HG03575 (cell line): ENCODE measurements around the gene SLC2A11.

Experiments used
- ATAC-seq: cut with Tn5 transposase; IDR thresholded peaks from one replicate; pipeline ENCODE4 v1.9.1; 2021; ENCODE audit not compliant: unreplicated experiment, insufficient number of reproducible peaks, low FRiP score; ENCODE audit errors: extremely low read depth

Gene SLC2A11

GRCh38 chr22:23878219-23878618 lies 20.5 kb downstream of the SLC2A11 start:
- ATAC-seq = no peak

- ATAC-seq = no peak
Observed at GRCh38 chr22:23882370-23882769, 24.7 kb downstream of the SLC2A11 start.

GRCh38 chr22:23883658-23884057 lies 26.0 kb downstream of the SLC2A11 start:
- no peak for ATAC-seq

- ATAC-seq = no peak
Observed at GRCh38 chr22:23884140-23884539, 26.5 kb downstream of the SLC2A11 start.

- no peak for ATAC-seq
Observed at GRCh38 chr22:23888615-23889401, 31.1 kb downstream of the SLC2A11 start.

GRCh38 chr22:23889620-23890019 lies 31.9 kb downstream of the SLC2A11 start:
- ATAC-seq = no peak

- ATAC-seq = no peak
Observed at GRCh38 chr22:23891726-23892125, 34.1 kb downstream of the SLC2A11 start.

- no peak for ATAC-seq
Observed at GRCh38 chr22:23892130-23892529, 34.5 kb downstream of the SLC2A11 start.

GRCh38 chr22:23892706-23893105 lies 35.0 kb downstream of the SLC2A11 start:
- no peak for ATAC-seq

GRCh38 chr22:23893121-23893944 lies 35.7 kb downstream of the SLC2A11 start:
- no peak for ATAC-seq

GRCh38 chr22:23893945-23894709 lies 36.5 kb downstream of the SLC2A11 start, which contains the start of gene MIF:
TSS of gene MIF (plus strand) at chr22:23894383. CDS start at chr22:23894475, 92 bp downstream.
- ATAC-seq = peak; percentile 54

GRCh38 chr22:23894710-23895598 lies 37.3 kb downstream of the SLC2A11 start:
- no peak for ATAC-seq

GRCh38 chr22:23895599-23896144 lies 38.0 kb downstream of the SLC2A11 start:
- no peak for ATAC-seq

- no peak for ATAC-seq
Observed at GRCh38 chr22:23896166-23896522, 38.5 kb downstream of the SLC2A11 start.

GRCh38 chr22:23896523-23897186 lies 39.0 kb downstream of the SLC2A11 start:
- ATAC-seq = no peak

- ATAC-seq = no peak
Observed at GRCh38 chr22:23897320-23897719, 39.6 kb downstream of the SLC2A11 start.

GRCh38 chr22:23898006-23898974 lies 40.6 kb downstream of the SLC2A11 start:
- no peak for ATAC-seq
